Activated CD8-positive, alpha-beta memory T cell treated with anti-CD3 and anti-CD28 coated beads, Interleukin-2, amount 10 ng/mL, durations not matched to agents 7 days and 5 days (primary cell): ENCODE measurements around the gene HIPK1. TPM values are rescaled to one million over a fixed set of nuclear protein-coding genes. Genes with fewer than 3 reads are reported as not detected.

Experiments
- ATAC-seq: fragments of 150-1000 bp; cut with Tn5 transposase; one replicate; pipeline ENCODE4 v1.10.0; 2021; ENCODE audit warnings: moderate library complexity
- CTCF ChIA-PET: fragments of 350-600 bp; sonication (Branson Sonifier 250); formaldehyde crosslinking; loops from one replicate; lab custom pipeline; 2021; ENCODE audit warnings: antibody characterized with exemption; lab: Charles Lee
- DNase-seq: peaks from one replicate; pipeline ENCODE4 v3.0.0-alpha.2; 2020
- H3K27ac Mint-ChIP-seq: one replicate; pipeline ENCODE4 v1.8.0; 2021; ENCODE audit warnings: mild to moderate bottlenecking, mixed read lengths
- H3K27me3 Mint-ChIP-seq: one replicate; pipeline ENCODE4 v1.8.0; 2021; ENCODE audit warnings: mixed read lengths
- H3K36me3 Mint-ChIP-seq: one replicate; pipeline ENCODE4 v1.8.0; 2021; ENCODE audit warnings: mild to moderate bottlenecking, mixed read lengths
- H3K4me1 Mint-ChIP-seq: one replicate; pipeline ENCODE4 v1.8.0; 2021; ENCODE audit warnings: mixed read lengths
- H3K4me3 Mint-ChIP-seq: one replicate; pipeline ENCODE4 v1.8.0; 2021; ENCODE audit warnings: mild to moderate bottlenecking, moderate library complexity, mixed read lengths
- H3K9me3 Mint-ChIP-seq: one replicate; pipeline ENCODE4 v1.8.0; 2022; ENCODE audit warnings: low read depth, mixed read lengths
- total RNA-seq, 2 experiments: library from RNA; stranded (reverse); gene quantifications; one replicate each; pipeline ENCODE4 v1.2.3, GENCODE V29; 2021

HIPK1 gene
- total RNA-seq, 2 experiments from 2014 or later = 90.4 to 97.9 TPM

GRCh38 chr1:113981962-113982931 lies 53.1 kb downstream of the HIPK1 start:
- DNase-seq = no peak
- H3K4me3 Mint-ChIP-seq = no peak overlapping the region
- CTCF ChIA-PET = interaction anchor here (2.8 kb wide), 1 partner anchor 301 kb away, joined by 16 read pairs; no protein-coding TSS in a partner anchor
- peaks cover 18% of the 10 kb centered on the region for H3K4me1 Mint-ChIP-seq
- H3K27me3 Mint-ChIP-seq = no peaks in the 10 kb centered on the region
- H3K36me3 Mint-ChIP-seq = no peaks in the 10 kb centered on the region
- H3K27ac Mint-ChIP-seq = no peak overlapping the region
- no peak for ATAC-seq
- no peaks in the 10 kb centered on the region for H3K9me3 Mint-ChIP-seq

- no peak overlapping the region for H3K27ac Mint-ChIP-seq
- no peaks in the 10 kb centered on the region for H3K27me3 Mint-ChIP-seq
- no peak overlapping the region for H3K4me3 Mint-ChIP-seq
- DNase-seq = no peak
- CTCF ChIA-PET = no interaction called here
- H3K36me3 Mint-ChIP-seq = no peaks in the 10 kb centered on the region
- no peaks in the 10 kb centered on the region for H3K9me3 Mint-ChIP-seq
- ATAC-seq = no peak
- H3K4me1 Mint-ChIP-seq = peaks cover 13% of the 10 kb centered on the region
Observed at GRCh38 chr1:113982949-113983348, 53.8 kb downstream of the HIPK1 start.

GRCh38 chr1:113983391-113983790 lies 54.3 kb downstream of the HIPK1 start:
- CTCF ChIA-PET = no interaction called here
- H3K9me3 Mint-ChIP-seq = no peaks in the 10 kb centered on the region
- no peak overlapping the region for H3K4me3 Mint-ChIP-seq
- H3K4me1 Mint-ChIP-seq = peaks cover 9% of the 10 kb centered on the region
- no peak overlapping the region for H3K27ac Mint-ChIP-seq
- ATAC-seq (no peak), DNase-seq (no peak)
- no peaks in the 10 kb centered on the region for H3K36me3 Mint-ChIP-seq
- no peaks in the 10 kb centered on the region for H3K27me3 Mint-ChIP-seq

- Mint-ChIP-seq H3K36me3 (no peaks in the 10 kb centered on the region), H3K27ac (no peak overlapping the region)
- CTCF ChIA-PET = interaction anchor here (1.4 kb wide), 1 partner anchor 363 kb away, joined by 3 read pairs; no protein-coding TSS in a partner anchor
Observed at GRCh38 chr1:113983826-113984225, 54.7 kb downstream of the HIPK1 start.

GRCh38 chr1:113984710-113985109 lies 55.6 kb downstream of the HIPK1 start:
- H3K27me3 Mint-ChIP-seq = peaks cover 2% of the 10 kb centered on the region
- CTCF ChIA-PET = interaction anchor here (1.0 to 1.9 kb wide), 3 partner anchors 9 to 362 kb away, joined by 3 to 6 read pairs (median 3); no protein-coding TSS in a partner anchor
- H3K4me1 Mint-ChIP-seq = peaks cover 2% of the 10 kb centered on the region
- H3K9me3 Mint-ChIP-seq = no peaks in the 10 kb centered on the region
- DNase-seq (no peak), ATAC-seq (no peak)
- no peak overlapping the region for H3K27ac Mint-ChIP-seq
- no peak overlapping the region for H3K4me3 Mint-ChIP-seq
- no peaks in the 10 kb centered on the region for H3K36me3 Mint-ChIP-seq

More at GRCh38 chr1:113983826-113984225, 54.7 kb downstream of the HIPK1 start:
- ATAC-seq (no peak), DNase-seq (no peak)
- Mint-ChIP-seq H3K4me3 (no peak overlapping the region), H3K9me3 (no peaks in the 10 kb centered on the region), H3K4me1 (peaks cover 4% of the 10 kb centered on the region), H3K27me3 (no peaks in the 10 kb centered on the region)

GRCh38 chr1:113986802-113987201 lies 57.7 kb downstream of the HIPK1 start:
- ATAC-seq (no peak), DNase-seq (no peak)
- H3K4me3 Mint-ChIP-seq = no peak overlapping the region
- H3K36me3 Mint-ChIP-seq = no peaks in the 10 kb centered on the region
- H3K27me3 Mint-ChIP-seq = peaks cover 3% of the 10 kb centered on the region
- H3K9me3 Mint-ChIP-seq = no peaks in the 10 kb centered on the region
- peaks cover 2% of the 10 kb centered on the region for H3K4me1 Mint-ChIP-seq
- CTCF ChIA-PET = no interaction called here
- no peak overlapping the region for H3K27ac Mint-ChIP-seq

GRCh38 chr1:113987259-113987658 lies 58.1 kb downstream of the HIPK1 start:
- Mint-ChIP-seq H3K36me3 (no peaks in the 10 kb centered on the region), H3K4me1 (peaks cover 2% of the 10 kb centered on the region), H3K27ac (no peak overlapping the region), H3K9me3 (no peaks in the 10 kb centered on the region), H3K27me3 (peaks cover 3% of the 10 kb centered on the region), H3K4me3 (no peak overlapping the region)
- CTCF ChIA-PET = no interaction called here
- ATAC-seq = no peak
- DNase-seq = no peak

- Mint-ChIP-seq H3K4me1 (no peaks in the 10 kb centered on the region), H3K27me3 (peaks cover 3% of the 10 kb centered on the region), H3K27ac (no peak overlapping the region), H3K4me3 (no peak overlapping the region), H3K36me3 (peaks cover 6% of the 10 kb centered on the region), H3K9me3 (peaks cover 11% of the 10 kb centered on the region)
- CTCF ChIA-PET = no interaction called here
- ATAC-seq (no peak), DNase-seq (no peak)
Observed at GRCh38 chr1:113990530-113990929, 61.4 kb downstream of the HIPK1 start.

- Mint-ChIP-seq H3K4me1 (no peaks in the 10 kb centered on the region), H3K36me3 (peaks cover 7% of the 10 kb centered on the region), H3K9me3 (peaks cover 13% of the 10 kb centered on the region), H3K27ac (no peak overlapping the region), H3K4me3 (no peak overlapping the region), H3K27me3 (peaks cover 3% of the 10 kb centered on the region)
- no peak for ATAC-seq
- no peak for DNase-seq
- CTCF ChIA-PET = no interaction called here
Observed at GRCh38 chr1:113990961-113991360, 61.8 kb downstream of the HIPK1 start.

- CTCF ChIA-PET = no interaction called here
- H3K27me3 Mint-ChIP-seq = peaks cover 3% of the 10 kb centered on the region
- no peak for ATAC-seq
Observed at GRCh38 chr1:113991467-113991997, 62.4 kb downstream of the HIPK1 start.

GRCh38 chr1:113993072-113993471 lies 63.9 kb downstream of the HIPK1 start:
- Mint-ChIP-seq H3K4me3 (no peak overlapping the region), H3K36me3 (peaks cover 7% of the 10 kb centered on the region), H3K4me1 (no peaks in the 10 kb centered on the region), H3K27me3 (peaks cover 4% of the 10 kb centered on the region), H3K27ac (no peak overlapping the region), H3K9me3 (peaks cover 13% of the 10 kb centered on the region)
- CTCF ChIA-PET = interaction anchor here (0.7 to 1.4 kb wide), 2 partner anchors 13 to 14 kb away, joined by 3 to 4 read pairs; partner anchors contain the start of gene OLFML3
- ATAC-seq (no peak), DNase-seq (no peak)

More at GRCh38 chr1:113991467-113991997, 62.4 kb downstream of the HIPK1 start:
- Mint-ChIP-seq H3K27ac (no peak overlapping the region), H3K36me3 (peaks cover 7% of the 10 kb centered on the region), H3K9me3 (peaks cover 13% of the 10 kb centered on the region), H3K4me1 (no peaks in the 10 kb centered on the region), H3K4me3 (no peak overlapping the region)
- no peak for DNase-seq

- DNase-seq = no peak
- Mint-ChIP-seq H3K9me3 (peaks cover 13% of the 10 kb centered on the region), H3K4me1 (no peaks in the 10 kb centered on the region), H3K4me3 (no peak overlapping the region), H3K27me3 (peaks cover 7% of the 10 kb centered on the region), H3K27ac (no peak overlapping the region), H3K36me3 (peaks cover 7% of the 10 kb centered on the region)
- CTCF ChIA-PET = interaction anchor here (1.4 kb wide), 1 partner anchor 14 kb away, joined by 4 read pairs; the partner anchor contains the start of gene OLFML3
- ATAC-seq = no peak
Observed at GRCh38 chr1:113993766-113994165, 64.6 kb downstream of the HIPK1 start.

GRCh38 chr1:113995382-113995781 lies 66.3 kb downstream of the HIPK1 start:
- Mint-ChIP-seq H3K27me3 (peaks cover 4% of the 10 kb centered on the region), H3K4me1 (no peaks in the 10 kb centered on the region), H3K36me3 (peaks cover 7% of the 10 kb centered on the region), H3K4me3 (no peak overlapping the region), H3K27ac (no peak overlapping the region), H3K9me3 (peaks cover 13% of the 10 kb centered on the region)
- DNase-seq (no peak), ATAC-seq (no peak)
- CTCF ChIA-PET = no interaction called here
